ENCODE measurements around the gene SMIM36. TPM values are rescaled to one million over a fixed set of nuclear protein-coding genes. Genes with fewer than 3 reads are reported as not detected.
"Not testable (repeated sequence)": the region's sequence is repeated elsewhere in the genome, so short reads cannot be mapped to it uniquely, and the experiment has no call there.

The SMIM36 gene
- total RNA-seq, 1 donor from 2014 or later: not detected

GRCh38 chr17:55433629-55434422, 77.4 kb downstream of the SMIM36 start:
- intact Hi-C loops (cut with DNase I): no loop called here
- DNase-seq (ENCODE audit: low spot score in 2 of 2): no peak
- H3K27ac ChIP-seq: no peak overlapping the region
- no peaks in the 10 kb centered on the region for H3K27me3 ChIP-seq
- TF ChIP-seq, protein P1, sequence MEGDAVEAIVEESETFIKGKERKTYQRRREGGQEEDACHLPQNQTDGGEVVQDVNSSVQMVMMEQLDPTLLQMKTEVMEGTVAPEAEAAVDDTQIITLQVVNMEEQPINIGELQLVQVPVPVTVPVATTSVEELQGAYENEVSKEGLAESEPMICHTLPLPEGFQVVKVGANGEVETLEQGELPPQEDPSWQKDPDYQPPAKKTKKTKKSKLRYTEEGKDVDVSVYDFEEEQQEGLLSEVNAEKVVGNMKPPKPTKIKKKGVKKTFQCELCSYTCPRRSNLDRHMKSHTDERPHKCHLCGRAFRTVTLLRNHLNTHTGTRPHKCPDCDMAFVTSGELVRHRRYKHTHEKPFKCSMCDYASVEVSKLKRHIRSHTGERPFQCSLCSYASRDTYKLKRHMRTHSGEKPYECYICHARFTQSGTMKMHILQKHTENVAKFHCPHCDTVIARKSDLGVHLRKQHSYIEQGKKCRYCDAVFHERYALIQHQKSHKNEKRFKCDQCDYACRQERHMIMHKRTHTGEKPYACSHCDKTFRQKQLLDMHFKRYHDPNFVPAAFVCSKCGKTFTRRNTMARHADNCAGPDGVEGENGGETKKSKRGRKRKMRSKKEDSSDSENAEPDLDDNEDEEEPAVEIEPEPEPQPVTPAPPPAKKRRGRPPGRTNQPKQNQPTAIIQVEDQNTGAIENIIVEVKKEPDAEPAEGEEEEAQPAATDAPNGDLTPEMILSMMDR (IDR thresholded peaks at IDR 0.05): no peak
- no peaks in the 10 kb centered on the region for H3K36me3 ChIP-seq
- no peaks in the 10 kb centered on the region for H3K9me3 ChIP-seq
- no peaks in the 10 kb centered on the region for H3K4me1 ChIP-seq
- no peak overlapping the region for H3K4me3 ChIP-seq

- no peak for DNase-seq (ENCODE audit: low spot score in 2 of 2)
Observed at GRCh38 chr17:55433029-55433628, 78.1 kb downstream of the SMIM36 start.

GRCh38 chr17:55432358-55433028, 78.8 kb downstream of the SMIM36 start:
- H3K27ac ChIP-seq: no peak overlapping the region
- H3K27me3 ChIP-seq: no peaks in the 10 kb centered on the region
- no peaks in the 10 kb centered on the region for H3K36me3 ChIP-seq
- intact Hi-C loops (cut with DNase I): no loop called here
- H3K9me3 ChIP-seq: no peaks in the 10 kb centered on the region
- H3K4me3 ChIP-seq: no peak overlapping the region
- no peak for DNase-seq (ENCODE audit: low spot score in 2 of 2)
- H3K4me1 ChIP-seq: no peaks in the 10 kb centered on the region
- TF ChIP-seq, protein P1 (IDR thresholded peaks at IDR 0.05): no peak

More at GRCh38 chr17:55433029-55433628, 78.1 kb downstream of the SMIM36 start:
- H3K4me3 ChIP-seq: no peak overlapping the region
- intact Hi-C loops (cut with DNase I): no loop called here
- no peaks in the 10 kb centered on the region for H3K4me1 ChIP-seq
- H3K27me3 ChIP-seq: no peaks in the 10 kb centered on the region
- H3K27ac ChIP-seq: no peak overlapping the region
- TF ChIP-seq, protein P1 (IDR thresholded peaks at IDR 0.05): no peak
- H3K9me3 ChIP-seq: no peaks in the 10 kb centered on the region
- no peaks in the 10 kb centered on the region for H3K36me3 ChIP-seq

GRCh38 chr17:55431914-55432313, 79.3 kb downstream of the SMIM36 start:
- H3K27ac ChIP-seq; H3K9me3 ChIP-seq; H3K4me3 ChIP-seq; DNase-seq (ENCODE audit: low spot score in 2 of 2); H3K36me3 ChIP-seq; H3K27me3 ChIP-seq; H3K4me1 ChIP-seq; intact Hi-C loops (cut with DNase I): not testable (repeated sequence)

GRCh38 chr17:55430541-55431288, 80.5 kb downstream of the SMIM36 start:
- H3K27ac ChIP-seq: no peak overlapping the region
- intact Hi-C loops (cut with DNase I): no loop called here
- H3K4me3 ChIP-seq: no peak overlapping the region
- no peaks in the 10 kb centered on the region for H3K36me3 ChIP-seq
- TF ChIP-seq, protein P1 (IDR thresholded peaks at IDR 0.05): no peak
- DNase-seq (ENCODE audit: low spot score in 2 of 2): no peak
- no peaks in the 10 kb centered on the region for H3K9me3 ChIP-seq
- no peaks in the 10 kb centered on the region for H3K4me1 ChIP-seq
- H3K27me3 ChIP-seq: no peaks in the 10 kb centered on the region

All from ascending aorta (tissue), 2 donors.